Stimulated activated CD4-positive, alpha-beta T cell treated with anti-CD3 and anti-CD28 coated beads, Interleukin-1b, Interleukin-23, amount 100 ng/mL, for 4 hours (primary cell): Measurements from ENCODE around the gene ADH6.
"Not testable (repeated sequence)": the region's sequence is repeated elsewhere in the genome, so short reads cannot be mapped to it uniquely, and the experiment has no call there.

ENCODE experiments used
- DNase-seq, 2 donors: peaks; one replicate each; pipeline ENCODE4 v3.0.0-alpha.2; 2020; ENCODE audit warnings: low read depth in 2 of 2

The ADH6 gene

GRCh38 chr4:99219072-99219471, at the start of gene ADH6:
TSS of gene ADH6 (minus strand) at chr4:99219246. CDS start at chr4:99219152, 94 bp downstream.
- no peak for DNase-seq

GRCh38 chr4:99264927-99265326, 45.9 kb upstream of the ADH6 start:
- DNase-seq = no peak

DNA sequence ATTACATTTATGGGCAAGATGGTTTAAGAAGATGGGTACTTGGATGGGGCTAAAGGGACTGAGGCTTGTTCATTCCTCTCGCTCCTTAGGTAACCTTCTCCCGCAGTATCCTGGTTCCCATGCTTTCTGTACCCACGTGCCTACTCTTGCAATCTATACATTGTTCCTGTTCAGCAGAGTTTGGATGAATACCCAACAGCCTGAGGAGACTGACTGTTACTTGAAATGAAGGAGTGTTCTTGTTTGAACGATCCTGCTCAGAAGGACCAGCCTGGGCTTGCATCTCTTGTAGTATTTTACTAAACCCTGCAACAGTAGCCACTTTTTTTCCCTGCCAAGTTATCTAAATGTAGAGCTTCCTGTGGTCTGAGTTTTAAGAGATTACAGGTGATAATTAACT, 33.7 kb upstream of the ADH6 start:
- no peak for DNase-seq

- no peak for DNase-seq
Measured at GRCh38 chr4:99248714-99249113, 29.7 kb upstream of the ADH6 start.

GRCh38 chr4:99235955-99236354, 16.9 kb upstream of the ADH6 start:
- no peak for DNase-seq

GRCh38 chr4:99234331-99235010, 15.4 kb upstream of the ADH6 start:
- no peak for DNase-seq

GRCh38 chr4:99233397-99233796, 14.4 kb upstream of the ADH6 start:
- DNase-seq = not testable (repeated sequence)

GRCh38 chr4:99228706-99229105, 9.7 kb upstream of the ADH6 start:
- DNase-seq = not testable (repeated sequence)

- not testable (repeated sequence) for DNase-seq
Measured at GRCh38 chr4:99227646-99228045, 8.6 kb upstream of the ADH6 start.

DNA sequence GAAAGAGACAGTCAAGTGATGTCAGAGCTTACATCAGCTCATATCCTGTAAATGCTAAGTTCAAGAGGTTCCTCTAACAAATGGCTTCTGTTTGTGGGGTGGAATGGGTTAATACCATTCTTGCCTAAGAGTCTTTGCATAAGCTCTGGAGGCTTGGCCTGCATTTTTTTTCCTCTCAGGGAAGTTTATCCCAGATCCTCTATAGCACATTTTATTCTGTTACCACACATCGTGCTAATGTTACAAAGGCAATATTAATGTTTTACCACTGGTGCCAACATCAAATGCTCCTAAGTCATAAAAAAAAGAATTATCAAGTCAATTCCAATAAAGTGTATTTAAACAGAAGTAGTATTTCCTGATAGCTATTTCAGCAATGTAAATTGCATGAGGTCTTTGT, 2.9 kb upstream of the ADH6 start:
- DNase-seq = no peak

- no peak for DNase-seq
Measured at GRCh38 chr4:99219479-99219878, 433 bp upstream of the ADH6 start.

DNA sequence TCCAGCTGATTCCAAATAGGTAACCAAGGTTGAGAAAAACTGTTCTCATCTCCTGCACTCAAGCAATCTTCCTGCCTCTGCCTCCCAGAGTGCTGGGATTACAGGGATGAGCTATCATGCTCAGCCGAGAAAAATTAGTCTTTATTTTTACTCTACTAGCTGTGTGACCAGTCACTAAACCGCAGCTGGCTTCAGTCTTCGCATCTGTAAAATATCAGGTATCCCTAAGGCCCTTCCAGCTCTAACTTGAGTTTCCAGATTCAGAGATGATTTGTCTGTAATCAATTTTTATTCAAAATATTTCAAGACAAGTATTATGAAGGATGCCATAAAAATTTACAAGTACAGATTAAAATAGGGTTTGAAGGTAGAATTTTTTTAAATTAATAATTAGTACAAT, 3.5 kb downstream of the ADH6 start:
- DNase-seq = no peak

- DNase-seq = no peak
Measured at GRCh38 chr4:99210789-99211188, 8.3 kb downstream of the ADH6 start.

- no peak for DNase-seq
Measured at GRCh38 chr4:99209671-99210070, 9.4 kb downstream of the ADH6 start.

DNA sequence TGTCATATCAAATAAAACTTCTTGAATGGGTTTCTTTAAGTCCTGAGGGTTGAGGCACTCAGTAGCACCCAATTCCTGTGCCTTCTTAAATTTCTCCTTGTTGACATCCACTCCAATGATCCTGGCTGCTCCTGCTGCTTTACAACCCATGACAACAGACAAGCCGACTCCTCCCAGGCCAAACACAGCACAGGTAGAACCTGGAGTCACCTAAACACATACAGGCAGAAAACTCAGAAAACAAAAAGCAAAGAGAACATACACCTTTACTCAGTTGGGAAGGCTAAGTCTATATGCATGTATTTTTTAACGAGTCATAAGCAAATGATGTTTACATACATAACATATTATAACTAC, 10.3 kb downstream of the ADH6 start:
- DNase-seq = no peak

DNA sequence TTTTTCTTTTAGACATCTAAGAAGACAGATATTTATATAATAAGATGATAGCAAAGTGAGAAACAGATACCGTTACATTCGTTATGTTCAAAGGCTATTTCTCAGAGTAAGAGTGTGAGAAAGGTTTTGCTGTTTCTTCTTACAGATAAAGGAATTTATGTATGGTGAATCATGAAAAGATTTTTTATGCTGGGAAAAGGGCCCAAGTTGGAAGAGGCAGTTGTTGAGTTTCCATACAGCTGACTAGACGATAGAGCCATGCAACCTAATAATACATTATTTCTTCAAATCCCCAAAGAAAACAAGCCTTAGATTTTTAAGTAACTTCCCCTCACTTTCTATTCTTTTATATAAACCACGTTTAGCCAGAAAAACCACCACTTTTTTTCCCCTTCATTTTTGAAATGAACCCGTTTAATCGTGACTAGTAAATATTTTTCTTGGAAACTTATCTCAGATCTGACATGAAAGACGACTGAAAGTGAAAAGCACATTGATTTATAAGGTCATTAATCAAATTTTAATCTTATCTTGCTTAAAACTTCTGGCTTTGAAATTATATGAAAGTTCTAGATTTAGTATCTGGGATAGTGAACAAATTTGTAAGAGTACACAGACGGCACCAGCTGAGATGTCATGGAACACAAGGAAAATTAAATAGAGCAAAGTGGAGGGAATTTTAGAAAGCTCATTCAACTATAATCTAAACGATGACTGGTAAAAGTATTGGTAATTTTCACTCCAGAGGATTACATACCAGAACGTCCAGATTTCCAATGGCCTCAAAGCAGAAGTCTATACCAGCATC, 10.9 kb downstream of the ADH6 start:
- no peak for DNase-seq

DNA sequence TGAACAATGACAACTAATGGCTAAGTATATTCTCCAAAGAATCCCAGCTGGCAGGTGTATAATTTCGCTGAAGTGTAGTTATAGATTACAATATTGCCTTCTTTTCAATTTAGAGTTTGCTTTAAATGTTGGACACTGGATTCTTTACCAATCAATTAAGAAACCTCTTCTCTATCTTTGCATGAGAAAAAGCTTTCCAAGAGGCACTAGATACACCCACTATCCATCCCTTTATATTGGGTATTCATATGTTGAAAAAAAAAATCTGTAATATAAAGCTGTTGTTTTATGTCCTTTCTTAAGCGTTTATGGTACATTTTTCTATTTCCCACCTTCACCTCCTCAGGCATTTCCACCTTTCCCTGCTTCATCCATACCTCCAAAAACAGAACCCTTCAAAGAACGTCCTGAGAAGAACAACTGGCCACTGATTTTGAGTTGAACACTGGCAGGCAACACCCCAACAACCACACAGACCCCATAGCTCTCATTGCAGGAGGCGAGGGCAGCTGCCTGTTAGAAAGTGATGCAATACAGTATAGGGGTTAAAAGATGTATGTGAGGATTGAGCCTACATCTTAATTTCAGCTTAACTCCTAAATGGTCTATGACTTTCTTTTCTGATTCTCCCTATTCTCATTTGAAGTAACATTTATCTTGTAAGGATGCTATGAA, 11.8 kb downstream of the ADH6 start:
- no peak for DNase-seq

GRCh38 chr4:99205153-99205979, 13.7 kb downstream of the ADH6 start:
- no peak for DNase-seq

DNA sequence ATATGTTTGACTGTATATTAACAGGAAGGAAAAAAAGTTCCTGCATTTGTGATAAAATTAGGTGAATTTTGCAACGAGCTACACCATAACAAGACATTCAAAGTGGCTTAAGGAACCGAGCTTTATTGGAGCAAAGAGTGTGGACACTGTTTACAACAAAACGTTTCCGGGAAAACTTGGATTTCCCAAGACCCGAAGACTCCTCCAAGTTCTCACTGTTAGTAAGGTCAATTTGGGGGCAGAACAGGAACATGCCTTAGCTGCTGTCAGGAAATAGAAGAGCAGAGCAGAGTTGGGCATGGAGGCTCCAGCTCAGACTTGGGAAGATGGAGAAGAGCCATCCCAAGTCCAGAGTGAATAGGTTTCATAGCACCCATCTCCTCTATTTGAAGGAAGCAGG, 16.5 kb downstream of the ADH6 start:
- no peak for DNase-seq

DNA sequence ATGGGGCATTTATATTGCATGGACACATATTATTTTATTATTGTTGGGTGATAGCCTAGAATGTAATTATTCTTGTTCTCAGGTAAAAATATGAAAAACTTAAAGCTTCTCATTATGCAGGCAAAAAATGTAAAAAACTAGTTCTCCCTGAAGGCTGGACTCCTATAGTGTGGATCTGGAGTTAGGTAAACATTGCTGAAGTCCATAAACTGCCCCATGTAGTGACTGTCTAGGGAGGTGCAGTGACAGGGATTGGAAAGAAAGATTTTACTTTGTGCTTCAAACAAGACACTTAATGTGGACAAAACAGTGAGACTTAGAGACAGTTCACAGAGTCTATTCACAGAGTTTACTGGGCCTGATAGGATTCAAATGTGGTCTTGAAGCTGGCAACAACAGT, 17.0 kb downstream of the ADH6 start:
- DNase-seq = no peak

DNA sequence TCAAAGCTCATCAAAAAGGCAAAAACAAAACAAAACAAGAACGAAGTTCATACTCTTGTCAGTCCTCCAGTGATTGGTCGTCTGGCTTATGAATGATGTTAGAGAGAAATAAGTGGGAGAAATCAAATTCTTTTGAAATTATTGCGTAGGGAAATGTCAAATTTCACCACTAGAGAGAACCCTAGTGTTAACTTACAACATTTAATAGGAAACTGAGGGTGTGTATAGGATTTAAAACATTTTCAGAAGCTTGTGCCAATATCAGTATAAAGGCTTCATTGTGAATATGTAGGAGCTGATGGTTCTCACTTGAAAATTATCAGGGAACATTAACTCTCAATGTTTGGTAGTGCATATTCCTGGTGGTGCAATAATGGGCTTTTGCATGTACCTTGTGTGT, 17.4 kb downstream of the ADH6 start:
- no peak for DNase-seq

- no peak for DNase-seq
Measured at GRCh38 chr4:99200138-99200537, 18.9 kb downstream of the ADH6 start.
